PC-3 (cell line): Measurements from ENCODE around the gene SLC22A13.

Source experiments
- EZH2phosphoT487 ChIP-seq: fragments of 300-600 bp; sonication (generic); IDR thresholded peaks from 2 replicates; pipeline ENCODE4 v1.6.1; 2018; ENCODE audit warnings: mild to moderate bottlenecking, antibody characterized with exemption, low read length, borderline replicate concordance
- TF ChIP-seq, protein P1 (sequence below): fragments of 300-600 bp; sonication (generic); conservative IDR thresholded peaks from 2 replicates; pipeline ENCODE4 v1.5.1; 2017; ENCODE audit warnings: antibody characterized with exemption, low read depth, mild to moderate bottlenecking, low read length

DNA sequence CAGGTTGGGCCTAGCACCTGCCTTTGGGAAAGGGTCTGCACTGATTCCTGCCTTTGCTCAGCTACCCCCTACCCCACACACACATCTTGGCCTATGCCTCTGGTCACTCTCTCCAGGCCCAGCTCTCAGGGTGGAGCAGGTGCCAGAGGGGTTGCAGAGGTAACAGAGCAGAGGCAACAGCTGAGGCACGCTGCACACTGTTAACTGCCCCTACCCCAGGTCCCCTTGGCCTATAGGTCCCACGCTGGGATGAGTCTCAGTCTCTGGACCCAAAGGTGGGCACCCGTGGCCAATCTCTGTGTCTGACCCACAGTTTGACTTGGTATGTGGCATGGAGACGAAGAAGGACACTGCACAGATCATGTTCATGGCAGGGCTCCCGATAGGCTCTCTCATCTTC lies 41.3 kb downstream of the SLC22A13 start:
- TF ChIP-seq EZH2phosphoT487: no peak
- TF ChIP-seq, protein P1, sequence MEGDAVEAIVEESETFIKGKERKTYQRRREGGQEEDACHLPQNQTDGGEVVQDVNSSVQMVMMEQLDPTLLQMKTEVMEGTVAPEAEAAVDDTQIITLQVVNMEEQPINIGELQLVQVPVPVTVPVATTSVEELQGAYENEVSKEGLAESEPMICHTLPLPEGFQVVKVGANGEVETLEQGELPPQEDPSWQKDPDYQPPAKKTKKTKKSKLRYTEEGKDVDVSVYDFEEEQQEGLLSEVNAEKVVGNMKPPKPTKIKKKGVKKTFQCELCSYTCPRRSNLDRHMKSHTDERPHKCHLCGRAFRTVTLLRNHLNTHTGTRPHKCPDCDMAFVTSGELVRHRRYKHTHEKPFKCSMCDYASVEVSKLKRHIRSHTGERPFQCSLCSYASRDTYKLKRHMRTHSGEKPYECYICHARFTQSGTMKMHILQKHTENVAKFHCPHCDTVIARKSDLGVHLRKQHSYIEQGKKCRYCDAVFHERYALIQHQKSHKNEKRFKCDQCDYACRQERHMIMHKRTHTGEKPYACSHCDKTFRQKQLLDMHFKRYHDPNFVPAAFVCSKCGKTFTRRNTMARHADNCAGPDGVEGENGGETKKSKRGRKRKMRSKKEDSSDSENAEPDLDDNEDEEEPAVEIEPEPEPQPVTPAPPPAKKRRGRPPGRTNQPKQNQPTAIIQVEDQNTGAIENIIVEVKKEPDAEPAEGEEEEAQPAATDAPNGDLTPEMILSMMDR: no peak
